GM19035 (cell line): Measurements from ENCODE around the gene HRG.

Experiments used
- ATAC-seq: cut with Tn5 transposase; IDR thresholded peaks from one replicate; pipeline ENCODE4 v1.9.1; 2021; ENCODE audit not compliant: unreplicated experiment

Gene HRG

GRCh38 chr3:186637686-186638085 is 28.1 kb upstream of the HRG start:
- ATAC-seq, result no peak

GRCh38 chr3:186638259-186638658 is 27.6 kb upstream of the HRG start:
- ATAC-seq, result no peak

DNA sequence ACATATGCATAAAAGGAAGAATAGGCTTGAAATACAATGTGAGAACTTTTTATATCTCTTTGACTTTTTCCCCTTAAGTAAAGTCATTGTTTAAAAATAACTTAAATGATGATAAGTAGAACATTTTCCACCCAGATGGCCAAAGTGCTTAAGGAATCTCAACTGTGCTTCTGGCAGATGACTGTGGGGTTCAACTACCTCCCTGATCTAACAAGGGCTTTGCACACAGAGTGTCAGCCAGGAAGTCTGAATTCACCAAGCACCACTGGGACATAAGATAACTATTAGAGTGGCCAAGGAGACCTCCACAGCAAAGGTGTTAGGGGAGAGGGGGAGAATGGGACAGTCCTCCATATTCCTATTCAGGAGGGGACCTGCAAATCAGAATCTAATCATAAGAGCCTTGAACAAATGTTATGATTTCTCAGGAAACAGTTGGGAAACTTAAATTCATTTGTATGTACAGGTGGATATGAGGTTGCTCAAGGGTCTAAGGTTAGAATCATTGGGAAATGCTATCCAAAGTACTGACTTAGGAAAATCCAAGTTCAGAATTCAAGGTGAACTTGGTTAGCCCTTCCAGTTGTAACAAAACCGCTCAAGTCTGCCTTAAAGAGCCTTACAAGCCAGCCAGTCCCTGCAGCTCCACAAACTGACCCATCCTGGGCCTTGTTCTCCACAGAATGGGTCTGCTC is 25.9 kb upstream of the HRG start, which contains the start of gene FETUB:
Gene FETUB (plus strand): TSS at position 622 of the 695 bp plus-strand sequence. CDS start 62 bp downstream, at position 684.
- ATAC-seq, result no peak

DNA sequence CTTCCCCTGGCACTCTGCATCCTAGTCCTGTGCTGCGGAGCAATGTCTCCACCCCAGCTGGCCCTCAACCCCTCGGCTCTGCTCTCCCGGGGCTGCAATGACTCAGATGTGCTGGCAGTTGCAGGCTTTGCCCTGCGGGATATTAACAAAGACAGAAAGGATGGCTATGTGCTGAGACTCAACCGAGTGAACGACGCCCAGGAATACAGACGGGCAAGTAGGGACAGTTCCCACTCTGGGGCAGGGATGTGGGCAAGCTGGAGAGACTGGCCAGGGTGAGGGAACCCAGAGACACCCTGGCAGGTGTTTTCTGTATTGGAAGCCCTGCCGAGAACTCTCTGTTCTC is 25.4 kb upstream of the HRG start:
- ATAC-seq, result no peak

DNA sequence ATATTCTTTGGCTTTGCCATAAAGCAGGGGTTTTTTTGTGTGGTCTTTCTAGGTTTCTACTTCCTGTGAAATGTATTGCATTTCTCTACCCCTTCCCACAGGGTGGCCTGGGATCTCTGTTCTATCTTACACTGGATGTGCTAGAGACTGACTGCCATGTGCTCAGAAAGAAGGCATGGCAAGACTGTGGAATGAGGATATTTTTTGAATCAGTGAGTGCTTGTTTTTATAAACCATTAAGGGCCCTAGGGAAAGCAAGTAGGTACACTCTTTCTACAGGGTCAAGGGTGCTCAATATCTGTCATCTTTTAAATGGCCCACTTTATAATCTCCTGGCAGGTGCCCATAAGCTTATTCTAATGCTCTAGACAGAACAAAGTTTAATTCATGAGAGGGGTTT is 24.9 kb upstream of the HRG start:
- no peak for ATAC-seq

DNA sequence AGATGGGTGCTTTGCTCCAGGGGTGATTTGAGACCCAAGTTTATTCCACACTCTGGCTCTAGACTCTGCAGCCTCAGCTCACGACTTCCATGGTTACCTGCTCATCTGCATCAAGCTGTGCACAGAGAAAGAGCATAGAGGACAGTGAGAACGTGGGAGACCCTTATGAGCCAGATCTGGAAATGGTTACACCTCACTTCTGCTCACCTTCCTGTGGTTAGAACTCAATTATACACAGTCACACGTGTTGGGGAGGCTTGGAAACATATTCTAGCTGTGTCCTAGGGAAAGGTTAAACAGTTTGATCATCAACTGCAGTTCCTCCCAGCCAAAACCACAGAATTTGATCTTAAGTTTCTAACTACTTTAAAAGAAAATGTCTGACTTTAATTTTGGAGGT is 23.8 kb upstream of the HRG start:
- ATAC-seq, result no peak

GRCh38 chr3:186643493-186643892 is 22.3 kb upstream of the HRG start:
- no peak for ATAC-seq

- ATAC-seq, result no peak
Measured at GRCh38 chr3:186644683-186645082, 21.1 kb upstream of the HRG start.

DNA sequence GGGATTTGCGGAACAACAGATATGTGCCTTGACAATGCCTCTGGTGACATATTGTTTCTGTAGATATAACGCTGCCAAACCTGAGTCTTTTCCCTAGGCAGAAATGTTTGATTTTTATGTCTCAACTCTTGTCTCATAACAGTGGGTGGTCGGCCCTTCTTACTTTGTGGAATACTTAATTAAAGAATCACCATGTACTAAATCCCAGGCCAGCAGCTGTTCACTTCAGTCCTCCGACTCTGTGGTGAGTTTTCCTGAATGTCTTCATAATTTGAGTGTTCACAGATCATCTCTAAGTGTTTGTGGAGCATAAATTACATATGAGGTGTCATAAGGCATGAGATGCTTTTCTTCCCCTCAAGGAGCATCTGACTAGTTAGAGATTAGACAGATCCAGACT is 19.7 kb upstream of the HRG start:
- no peak for ATAC-seq

DNA sequence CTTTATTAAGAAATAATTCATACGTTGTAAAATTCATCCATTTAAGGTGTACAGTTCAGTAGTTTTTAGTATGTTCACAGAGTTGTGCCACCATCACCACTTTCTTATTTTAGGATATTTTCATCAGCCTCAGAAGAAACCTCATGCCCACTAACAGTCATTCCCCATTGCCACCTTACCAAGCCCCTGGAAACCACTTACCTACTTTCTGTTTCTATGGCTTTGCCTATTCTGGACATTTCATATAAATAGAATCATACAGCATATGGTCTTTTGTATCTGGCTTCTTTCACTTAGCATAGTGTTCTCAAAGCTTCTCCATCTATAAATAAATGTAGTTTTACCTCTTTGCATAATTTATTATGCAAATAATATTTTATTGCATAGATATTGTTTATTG is 19.0 kb upstream of the HRG start:
- ATAC-seq, result no peak

- no peak for ATAC-seq
Measured at GRCh38 chr3:186648851-186649250, 17.0 kb upstream of the HRG start.

DNA sequence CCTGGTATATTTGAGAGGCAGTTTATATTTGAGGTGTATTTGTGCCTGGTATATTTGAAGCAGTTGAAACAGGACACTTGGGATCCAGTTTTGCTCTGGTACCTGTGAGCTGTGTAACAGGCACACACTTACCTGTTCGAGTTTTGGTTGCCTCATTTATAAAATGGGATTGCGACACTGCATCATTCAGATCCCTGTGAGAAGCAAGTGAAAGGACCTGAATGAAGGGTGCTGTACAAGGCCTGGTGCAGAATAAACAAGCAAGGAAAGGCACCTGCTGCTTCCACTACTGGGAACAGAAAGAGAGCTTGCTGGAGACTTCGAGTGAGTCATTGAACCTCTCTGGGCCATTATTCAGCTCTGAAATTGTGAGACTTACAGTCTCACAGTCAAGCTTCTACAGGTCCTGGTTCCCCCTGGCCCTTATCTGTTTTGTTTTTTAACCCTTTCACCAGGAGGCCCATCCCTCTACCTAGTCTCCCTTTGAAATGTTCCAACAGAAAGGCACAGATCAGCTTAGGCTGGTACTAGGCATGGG is 14.1 kb upstream of the HRG start:
- no peak for ATAC-seq

- ATAC-seq, result peak; percentile 88
Measured at GRCh38 chr3:186653080-186653707, 12.6 kb upstream of the HRG start.

DNA sequence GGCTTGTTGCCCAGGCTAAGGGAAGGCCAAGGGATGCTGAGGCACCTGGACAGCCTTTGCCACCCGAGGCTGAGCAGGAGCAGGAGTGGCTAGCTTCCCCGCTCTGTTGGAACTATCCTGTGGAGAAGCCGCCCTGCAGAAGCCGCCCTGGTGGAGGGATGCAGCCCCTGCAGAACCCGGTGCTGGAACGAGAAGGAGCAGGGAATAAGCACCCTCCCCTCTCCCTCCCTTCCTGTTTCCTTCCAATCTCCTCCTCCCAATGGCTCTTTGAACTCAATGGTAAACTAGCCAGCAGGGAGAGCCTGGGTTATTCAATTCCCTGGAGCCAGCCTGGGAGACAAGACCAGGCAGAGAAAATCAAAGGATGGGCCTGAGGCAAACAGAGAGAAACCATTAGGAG is 11.8 kb upstream of the HRG start:
- no peak for ATAC-seq

- no peak for ATAC-seq
Measured at GRCh38 chr3:186663361-186664118, 2.3 kb upstream of the HRG start.

GRCh38 chr3:186664119-186664495 is 1.7 kb upstream of the HRG start:
- no peak for ATAC-seq

GRCh38 chr3:186664506-186664905 is 1.3 kb upstream of the HRG start:
- ATAC-seq, result no peak

DNA sequence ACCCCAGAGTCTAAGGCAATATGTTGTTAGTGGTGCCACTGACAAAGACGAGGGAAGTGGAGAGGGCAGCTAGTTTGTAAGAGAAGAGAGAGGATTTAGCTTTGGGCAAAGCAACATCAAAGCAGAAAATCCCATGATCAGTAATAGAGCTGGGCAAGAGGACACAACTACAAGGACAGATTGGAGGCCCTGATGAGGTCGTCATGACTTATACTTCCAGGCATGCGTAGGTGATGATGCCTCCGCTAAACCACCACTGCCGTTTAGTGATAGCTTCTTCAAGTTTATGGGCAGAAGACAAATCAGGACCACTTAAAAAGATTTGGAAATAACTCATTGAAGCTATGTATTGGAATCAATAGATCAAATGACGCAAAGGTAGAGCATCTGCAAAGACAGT is 2.6 kb downstream of the HRG start:
- no peak for ATAC-seq

- no peak for ATAC-seq
Measured at GRCh38 chr3:186669378-186670084, 3.7 kb downstream of the HRG start.

GRCh38 chr3:186670155-186670554 is 4.3 kb downstream of the HRG start:
- ATAC-seq, result no peak

DNA sequence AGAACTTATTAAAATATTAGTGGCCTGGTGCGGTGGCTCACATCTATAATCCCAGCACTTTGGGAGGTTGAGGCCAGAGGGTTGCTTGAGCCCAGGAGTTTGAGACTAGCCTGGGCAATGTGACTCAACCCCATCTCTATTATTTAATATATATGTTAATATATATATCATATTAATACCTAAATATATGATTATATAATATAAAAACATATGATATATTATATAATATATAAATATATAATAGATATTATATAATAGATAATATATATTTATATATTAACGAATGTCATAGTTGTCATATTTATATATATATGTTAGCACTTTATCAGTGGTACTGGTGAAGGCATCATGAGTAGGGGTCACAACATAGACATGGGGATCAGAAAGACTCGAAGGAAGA is 5.2 kb downstream of the HRG start:
- no peak for ATAC-seq
